Measurements from ENCODE around the gene ETNK2. TPM values are rescaled to one million over a fixed set of nuclear protein-coding genes. Genes with fewer than 3 reads are reported as not detected.

The ETNK2 gene
- total RNA-seq, 4 donors from 2014 or later: 5.6 to 15.3 (median 6.8) TPM

DNA sequence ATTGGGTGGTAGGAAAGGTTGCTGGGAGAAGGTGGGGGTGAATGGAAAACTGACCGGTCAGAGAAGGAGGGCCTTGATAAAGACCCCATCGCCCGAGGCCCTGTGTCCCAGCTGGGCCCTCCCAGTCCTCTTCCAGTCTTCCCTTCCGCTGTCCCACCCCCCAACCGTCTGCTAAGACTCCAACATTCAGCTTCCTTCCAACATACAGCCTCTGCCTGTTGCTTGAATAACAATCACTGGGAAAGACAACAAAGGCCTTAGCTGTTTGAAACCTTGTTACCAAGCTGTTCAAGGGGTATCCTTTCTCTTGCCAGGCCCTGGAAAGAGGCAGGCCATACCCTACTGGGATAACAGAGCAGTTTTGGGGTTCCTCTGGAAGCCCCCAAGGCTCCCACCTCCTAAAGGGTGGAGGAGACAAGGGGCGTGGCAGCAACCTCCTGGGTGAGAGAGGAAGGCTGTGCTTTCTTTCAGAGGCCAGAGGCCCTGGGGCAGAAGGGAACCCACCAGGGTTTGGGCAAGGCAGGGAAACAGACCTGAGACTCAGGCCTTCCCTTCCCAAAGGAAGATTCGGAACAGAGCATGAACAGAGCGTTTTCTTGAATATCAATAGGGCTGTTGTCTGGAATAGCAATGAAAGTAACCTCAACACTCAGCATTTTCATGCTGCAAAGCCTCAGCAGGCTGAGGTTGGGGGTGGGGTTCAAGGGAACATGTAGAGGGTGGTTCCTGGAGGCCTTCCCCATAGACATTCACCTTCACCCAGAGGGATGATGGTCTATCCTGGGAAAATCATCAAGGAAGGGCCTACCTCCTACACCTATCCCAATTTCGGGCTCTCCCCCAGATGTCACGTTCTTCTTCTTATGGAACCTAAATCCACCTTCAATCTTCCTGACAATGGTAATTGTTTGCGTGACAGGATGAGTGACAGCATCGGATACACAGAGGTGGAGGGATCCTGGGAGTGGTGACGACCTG, 4.1 kb downstream of the ETNK2 start:
- Histone ChIP-seq H3K4me3 (no peak overlapping the region), H3K27me3 (peaks cover 0 to 30% (median 9%) of the 10 kb centered on the region in 4 donors), H3K4me1 (peaks cover 7 to 32% (median 25%) of the 10 kb centered on the region in 4 donors), H3K27ac (replicated peaks in 1 of 4) (no peak overlapping the region), H3K36me3 (peaks cover 0 to 4% (median 0%) of the 10 kb centered on the region in 4 donors), H3K9me3 (no peaks in the 10 kb centered on the region)
- TF ChIP-seq EP300 (IDR thresholded peaks at IDR 0.05) (no peak), POLR2AphosphoS5 (IDR thresholded peaks at IDR 0.05) (no peak)
- no peak for DNase-seq (ENCODE audit: extremely low spot score)
- WGBS: 90% methylated on average over 13 of the region's 13 CpGs
- intact Hi-C loops (cut with DNase I): no loop called here

DNA sequence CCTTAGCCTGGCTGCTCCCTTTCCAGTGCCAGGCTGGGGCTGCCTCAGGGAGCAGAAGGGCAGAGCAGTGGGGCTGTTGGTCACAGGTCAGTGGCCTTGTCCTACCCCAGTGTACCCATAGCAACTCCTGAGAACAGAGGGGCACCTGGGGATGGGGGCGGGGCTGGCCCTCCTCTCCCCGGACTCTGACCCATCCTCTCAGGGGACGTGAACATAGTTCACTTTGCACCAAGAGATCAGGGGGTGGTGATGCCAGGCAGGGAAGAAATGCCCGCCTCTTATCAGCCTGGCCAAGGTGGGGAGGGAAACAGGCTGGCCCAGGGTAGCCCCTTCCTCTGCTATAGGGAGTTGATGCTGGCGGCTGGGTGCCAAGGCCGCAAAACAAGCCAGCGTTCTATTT, 4.9 kb downstream of the ETNK2 start:
- Histone ChIP-seq H3K36me3 (peaks cover 0 to 4% (median 0%) of the 10 kb centered on the region in 4 donors), H3K4me3 (no peak overlapping the region), H3K9me3 (no peaks in the 10 kb centered on the region), H3K27me3 (peaks cover 0 to 22% (median 7%) of the 10 kb centered on the region in 4 donors), H3K27ac (replicated peaks in 1 of 4) (no peak overlapping the region), H3K4me1 (peaks cover 0 to 24% (median 18%) of the 10 kb centered on the region in 4 donors)
- DNase-seq (ENCODE audit: extremely low spot score): no peak
- 90% methylated on average over 5 of the region's 7 CpGs for WGBS
- TF ChIP-seq CTCF (IDR thresholded peaks at IDR 0.05) (no peak), POLR2A (IDR thresholded peaks at IDR 0.05; ENCODE audit: low read depth) (no peak), EP300 (IDR thresholded peaks at IDR 0.05) (no peak), POLR2AphosphoS5 (IDR thresholded peaks at IDR 0.05) (no peak)
- intact Hi-C loops (cut with DNase I): no loop called here

- Histone ChIP-seq H3K27me3 (peaks cover 0 to 17% (median 3%) of the 10 kb centered on the region in 4 donors), H3K4me3 (no peak overlapping the region), H3K9me3 (no peaks in the 10 kb centered on the region), H3K27ac (replicated peaks in 1 of 4) (no peak overlapping the region), H3K4me1 (peaks cover 0 to 18% (median 14%) of the 10 kb centered on the region in 4 donors), H3K36me3 (peaks cover 0 to 4% (median 0%) of the 10 kb centered on the region in 4 donors)
- no peak for DNase-seq (ENCODE audit: extremely low spot score)
- 80% methylated on average over 6 of the region's 6 CpGs for WGBS
- TF ChIP-seq CTCF (IDR thresholded peaks at IDR 0.05) (no peak), POLR2AphosphoS5 (IDR thresholded peaks at IDR 0.05) (no peak), POLR2A (IDR thresholded peaks at IDR 0.05; ENCODE audit: low read depth) (no peak), EP300 (IDR thresholded peaks at IDR 0.05) (no peak)
- intact Hi-C loops (cut with DNase I): no loop called here
Measured at GRCh38 chr1:204146309-204146708, 5.5 kb downstream of the ETNK2 start.

- no peaks in the 10 kb centered on the region for H3K9me3 ChIP-seq
- no peak for TF ChIP-seq POLR2A (IDR thresholded peaks at IDR 0.05; ENCODE audit: low read depth)
- TF ChIP-seq EP300 (IDR thresholded peaks at IDR 0.05): no peak
- TF ChIP-seq POLR2AphosphoS5 (IDR thresholded peaks at IDR 0.05): no peak
- TF ChIP-seq CTCF (IDR thresholded peaks at IDR 0.05): no peak
- H3K4me1 ChIP-seq: peaks cover 0 to 5% (median 2%) of the 10 kb centered on the region in 4 donors
- intact Hi-C loops (cut with DNase I): no loop called here
- H3K4me3 ChIP-seq: no peak overlapping the region
- peaks cover 0 to 9% (median 0%) of the 10 kb centered on the region in 4 donors for H3K27me3 ChIP-seq
- WGBS: 85% methylated on average over 4 of the region's 4 CpGs
- H3K36me3 ChIP-seq: peaks cover 0 to 4% (median 0%) of the 10 kb centered on the region in 4 donors
- no peak overlapping the region for H3K27ac ChIP-seq (replicated peaks in 1 of 4)
- no peak for DNase-seq (ENCODE audit: extremely low spot score)
Measured at GRCh38 chr1:204145033-204145504, 6.8 kb downstream of the ETNK2 start.
